ENCODE results near the gene SPATA16. TPM values are rescaled to one million over a fixed set of nuclear protein-coding genes. Genes with fewer than 3 reads are reported as not detected.

SPATA16 gene
- total and polyA plus RNA-seq, 2 donors (not counting 3 experiments of a cell fraction or from before 2014, with no cell fraction given) = not detected

DNA sequence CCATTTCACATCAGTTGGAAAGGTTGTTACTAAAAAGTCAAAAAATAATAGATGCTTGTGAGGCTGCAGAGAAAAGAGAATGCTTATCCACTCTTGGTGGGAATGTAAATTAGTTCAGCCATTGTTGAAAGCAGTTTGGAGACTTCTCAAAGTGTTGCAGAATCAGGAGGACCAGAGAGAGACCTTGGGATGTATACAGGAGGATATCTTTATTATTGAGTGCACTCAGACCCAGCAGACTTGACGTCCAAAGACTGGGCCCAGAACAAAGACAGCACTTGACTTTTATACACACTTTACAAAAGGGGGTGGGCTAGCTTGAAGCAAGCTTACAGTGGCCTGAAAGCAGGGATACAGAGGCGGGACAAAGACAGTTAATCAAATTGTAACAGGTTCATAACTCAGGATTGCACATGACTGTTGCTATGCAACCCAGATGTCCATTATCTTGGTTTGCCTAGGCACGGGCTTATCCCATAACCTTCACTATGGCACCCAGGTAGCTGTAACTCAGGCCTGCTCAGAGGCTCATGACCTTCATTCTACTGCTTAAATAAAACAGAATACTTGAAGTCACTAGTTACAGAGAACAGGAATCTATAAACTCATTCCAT is 127.7 kb downstream of the SPATA16 start:
- Histone ChIP-seq H3K27ac (ENCODE audit: insufficient read depth, low read depth, low read length) (no peak overlapping the region), H4K20me1 (replicated peaks; ENCODE audit: control insufficient read depth, extremely low read depth, insufficient read depth, low read length) (no peaks in the 10 kb centered on the region), H3K4me3 (replicated peaks in 1 of 3; ENCODE audit: insufficient read depth in 1 of 3, low read depth in 1 of 3, low read length in 3 of 3) (no peak overlapping the region), H2AFZ (ENCODE audit: low read depth, low read length) (no peak overlapping the region), H3K4me1 (ENCODE audit: control insufficient read depth, extremely low read depth, insufficient read depth, low read length) (no peaks in the 10 kb centered on the region), H3K27me3 (ENCODE audit: control insufficient read depth in 2 of 2, insufficient read depth in 2 of 2, low read length in 2 of 2) (no peaks in the 10 kb centered on the region), H3K4me2 (ENCODE audit: insufficient read depth, low read length) (no peak overlapping the region), H3K9me3 (replicated peaks; ENCODE audit: control insufficient read depth, insufficient read depth, low read length) (no peaks in the 10 kb centered on the region), H3K36me3 (ENCODE audit: control insufficient read depth in 2 of 2, extremely low read depth in 1 of 2, insufficient read depth in 2 of 2, low read length in 2 of 2) (no peaks in the 10 kb centered on the region), H3K9ac (replicated peaks; ENCODE audit: extremely low read depth, insufficient read depth, low read length) (no peak overlapping the region), H3K9me1 (replicated peaks; ENCODE audit: control insufficient read depth, extremely low read depth, insufficient read depth, low read length) (peaks cover under 1% of the 10 kb centered on the region), H3K79me2 (ENCODE audit: control insufficient read depth, insufficient read depth, low read length) (no peaks in the 10 kb centered on the region)
- no peak for DNase-seq (ENCODE audit: low read depth, low spot score)
- FAIRE-seq = no peak
- intact Hi-C loops (cut with micrococcal nuclease) (no loop called here), dilution Hi-C loops (cut with MboI; ENCODE audit: extremely low pct_ligation_motif_present, low sequenced_read_pairs) (no loop called here)
- POLR2A ChIA-PET = no interaction called here
- BruUV-seq (replicated peaks) = no TSS peak
- TF ChIP-seq POLR2A (IDR thresholded peaks at IDR 0.05; ENCODE audit: low read depth, low read length) (no peak), MYC (IDR thresholded peaks at IDR 0.05; ENCODE audit: low read depth, low read length) (no peak), JUN (IDR thresholded peaks at IDR 0.05; ENCODE audit: borderline replicate concordance, insufficient read depth, insufficient read length, low read depth) (no peak), FOS (IDR thresholded peaks at IDR 0.05; ENCODE audit: borderline replicate concordance, insufficient read depth, low read length) (no peak), POLR2AphosphoS5 (IDR thresholded peaks at IDR 0.05; ENCODE audit: insufficient read depth, low read depth, low read length) (no peak), EZH2 (IDR thresholded peaks at IDR 0.05; ENCODE audit: borderline replicate concordance, low read depth, low read length, severe bottlenecking) (no peak), GATA2 (IDR thresholded peaks at IDR 0.05; ENCODE audit: insufficient read depth, insufficient read length, low read depth, low read length) (no peak)
- TF ChIP-seq, protein P1, sequence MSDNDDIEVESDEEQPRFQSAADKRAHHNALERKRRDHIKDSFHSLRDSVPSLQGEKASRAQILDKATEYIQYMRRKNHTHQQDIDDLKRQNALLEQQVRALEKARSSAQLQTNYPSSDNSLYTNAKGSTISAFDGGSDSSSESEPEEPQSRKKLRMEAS (IDR thresholded peaks at IDR 0.05; ENCODE audit: insufficient read depth, insufficient read length) = no peak
- TF ChIP-seq, protein P2, sequence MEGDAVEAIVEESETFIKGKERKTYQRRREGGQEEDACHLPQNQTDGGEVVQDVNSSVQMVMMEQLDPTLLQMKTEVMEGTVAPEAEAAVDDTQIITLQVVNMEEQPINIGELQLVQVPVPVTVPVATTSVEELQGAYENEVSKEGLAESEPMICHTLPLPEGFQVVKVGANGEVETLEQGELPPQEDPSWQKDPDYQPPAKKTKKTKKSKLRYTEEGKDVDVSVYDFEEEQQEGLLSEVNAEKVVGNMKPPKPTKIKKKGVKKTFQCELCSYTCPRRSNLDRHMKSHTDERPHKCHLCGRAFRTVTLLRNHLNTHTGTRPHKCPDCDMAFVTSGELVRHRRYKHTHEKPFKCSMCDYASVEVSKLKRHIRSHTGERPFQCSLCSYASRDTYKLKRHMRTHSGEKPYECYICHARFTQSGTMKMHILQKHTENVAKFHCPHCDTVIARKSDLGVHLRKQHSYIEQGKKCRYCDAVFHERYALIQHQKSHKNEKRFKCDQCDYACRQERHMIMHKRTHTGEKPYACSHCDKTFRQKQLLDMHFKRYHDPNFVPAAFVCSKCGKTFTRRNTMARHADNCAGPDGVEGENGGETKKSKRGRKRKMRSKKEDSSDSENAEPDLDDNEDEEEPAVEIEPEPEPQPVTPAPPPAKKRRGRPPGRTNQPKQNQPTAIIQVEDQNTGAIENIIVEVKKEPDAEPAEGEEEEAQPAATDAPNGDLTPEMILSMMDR (IDR thresholded peaks at IDR 0.05; ENCODE audit: extremely low read depth in 1 of 2, insufficient read depth in 1 of 2, low read depth in 1 of 2, low read length in 2 of 2) = no peak
- CTCF ChIA-PET = no interaction called here
